T-helper 1 cell treated with Interleukin-12 subunit alpha and Interleukin-12 subunit beta and Interleukin-4 antibody, amounts not matched to agents 30 μg/mL and 1 μg/mL, for 36 hours (primary cell): ENCODE measurements around the gene PDCD11.

Experiments used
- H3K27ac Mint-ChIP-seq: one replicate; pipeline ENCODE4 v1.8.0; 2021; ENCODE audit warnings: mild to moderate bottlenecking, mixed read lengths
- H3K27me3 Mint-ChIP-seq: one replicate; pipeline ENCODE4 v1.8.0; 2021; ENCODE audit warnings: low read depth, mixed read lengths
- H3K36me3 Mint-ChIP-seq: one replicate; pipeline ENCODE4 v1.8.0; 2021; ENCODE audit warnings: low read depth, mixed read lengths
- H3K4me1 Mint-ChIP-seq: one replicate; pipeline ENCODE4 v1.8.0; 2021; ENCODE audit warnings: low read depth, mixed read lengths
- H3K4me3 Mint-ChIP-seq: one replicate; pipeline ENCODE4 v1.8.0; 2021; ENCODE audit warnings: mild to moderate bottlenecking, moderate library complexity, mixed read lengths
- H3K9me3 Mint-ChIP-seq: one replicate; pipeline ENCODE4 v1.8.0; 2021; ENCODE audit warnings: mixed read lengths

PDCD11 gene

GRCh38 chr10:103431902-103432301, 35.5 kb downstream of the PDCD11 start:
- H3K27ac Mint-ChIP-seq, result peak overlapping the region; percentile 8
- H3K36me3 Mint-ChIP-seq, result peaks cover 59% of the 10 kb centered on the region
- H3K4me1 Mint-ChIP-seq, result peaks cover 43% of the 10 kb centered on the region

GRCh38 chr10:103433858-103434257, 37.4 kb downstream of the PDCD11 start:
- no peak overlapping the region for H3K4me3 Mint-ChIP-seq
- H3K36me3 Mint-ChIP-seq, result peaks cover 58% of the 10 kb centered on the region
- no peak overlapping the region for H3K27ac Mint-ChIP-seq
- H3K4me1 Mint-ChIP-seq, result peaks cover 34% of the 10 kb centered on the region
- H3K27me3 Mint-ChIP-seq, result no peaks in the 10 kb centered on the region
- H3K9me3 Mint-ChIP-seq, result no peaks in the 10 kb centered on the region

More at GRCh38 chr10:103431902-103432301, 35.5 kb downstream of the PDCD11 start:
- Mint-ChIP-seq H3K27me3 (no peaks in the 10 kb centered on the region), H3K9me3 (no peaks in the 10 kb centered on the region), H3K4me3 (no peak overlapping the region)

GRCh38 chr10:103439776-103440175, 43.4 kb downstream of the PDCD11 start:
- peaks cover 1% of the 10 kb centered on the region for H3K4me1 Mint-ChIP-seq
- no peaks in the 10 kb centered on the region for H3K27me3 Mint-ChIP-seq
- H3K4me3 Mint-ChIP-seq, result no peak overlapping the region
- peaks cover 41% of the 10 kb centered on the region for H3K36me3 Mint-ChIP-seq
- H3K9me3 Mint-ChIP-seq, result no peaks in the 10 kb centered on the region
- H3K27ac Mint-ChIP-seq, result peak overlapping the region; percentile 1

- Mint-ChIP-seq H3K4me3 (no peak overlapping the region), H3K27me3 (no peaks in the 10 kb centered on the region), H3K27ac (peak overlapping the region; percentile 1), H3K9me3 (no peaks in the 10 kb centered on the region), H3K4me1 (peaks cover 1% of the 10 kb centered on the region), H3K36me3 (peaks cover 43% of the 10 kb centered on the region)
Observed at GRCh38 chr10:103440416-103440815, 44.0 kb downstream of the PDCD11 start.

- H3K9me3 Mint-ChIP-seq, result no peaks in the 10 kb centered on the region
- H3K36me3 Mint-ChIP-seq, result peaks cover 49% of the 10 kb centered on the region
- no peaks in the 10 kb centered on the region for H3K27me3 Mint-ChIP-seq
- H3K4me3 Mint-ChIP-seq, result no peak overlapping the region
- peaks cover 3% of the 10 kb centered on the region for H3K4me1 Mint-ChIP-seq
- H3K27ac Mint-ChIP-seq, result no peak overlapping the region
Observed at GRCh38 chr10:103441206-103441605, 44.8 kb downstream of the PDCD11 start.

GRCh38 chr10:103441611-103442010, 45.2 kb downstream of the PDCD11 start:
- no peaks in the 10 kb centered on the region for H3K9me3 Mint-ChIP-seq
- peaks cover 4% of the 10 kb centered on the region for H3K4me1 Mint-ChIP-seq
- no peak overlapping the region for H3K4me3 Mint-ChIP-seq
- H3K27me3 Mint-ChIP-seq, result no peaks in the 10 kb centered on the region
- H3K27ac Mint-ChIP-seq, result no peak overlapping the region
- peaks cover 50% of the 10 kb centered on the region for H3K36me3 Mint-ChIP-seq

GRCh38 chr10:103442031-103442461, 45.6 kb downstream of the PDCD11 start:
- H3K27me3 Mint-ChIP-seq, result no peaks in the 10 kb centered on the region
- H3K27ac Mint-ChIP-seq, result no peak overlapping the region

GRCh38 chr10:103443475-103444185, 47.2 kb downstream of the PDCD11 start:
- H3K27me3 Mint-ChIP-seq, result no peaks in the 10 kb centered on the region
- H3K27ac Mint-ChIP-seq, result peak overlapping the region; percentile 8
- no peaks in the 10 kb centered on the region for H3K9me3 Mint-ChIP-seq
- H3K4me3 Mint-ChIP-seq, result no peak overlapping the region
- H3K36me3 Mint-ChIP-seq, result peaks cover 48% of the 10 kb centered on the region
- H3K4me1 Mint-ChIP-seq, result peaks cover 11% of the 10 kb centered on the region

More at GRCh38 chr10:103442031-103442461, 45.6 kb downstream of the PDCD11 start:
- no peaks in the 10 kb centered on the region for H3K9me3 Mint-ChIP-seq
- peaks cover 6% of the 10 kb centered on the region for H3K4me1 Mint-ChIP-seq
- peaks cover 49% of the 10 kb centered on the region for H3K36me3 Mint-ChIP-seq
- no peak overlapping the region for H3K4me3 Mint-ChIP-seq

- H3K27ac Mint-ChIP-seq, result peak overlapping the region; percentile 36
- H3K36me3 Mint-ChIP-seq, result peaks cover 54% of the 10 kb centered on the region
- H3K9me3 Mint-ChIP-seq, result no peaks in the 10 kb centered on the region
- H3K4me1 Mint-ChIP-seq, result peaks cover 18% of the 10 kb centered on the region
- no peaks in the 10 kb centered on the region for H3K27me3 Mint-ChIP-seq
- no peak overlapping the region for H3K4me3 Mint-ChIP-seq
Observed at GRCh38 chr10:103444478-103444877, 48.1 kb downstream of the PDCD11 start.

- Mint-ChIP-seq H3K4me1 (peaks cover 27% of the 10 kb centered on the region), H3K27me3 (no peaks in the 10 kb centered on the region), H3K4me3 (no peak overlapping the region), H3K9me3 (no peaks in the 10 kb centered on the region), H3K36me3 (peaks cover 57% of the 10 kb centered on the region), H3K27ac (no peak overlapping the region)
Observed at GRCh38 chr10:103445366-103445765, 48.9 kb downstream of the PDCD11 start.

GRCh38 chr10:103445767-103446567, 49.5 kb downstream of the PDCD11 start:
- no peak overlapping the region for H3K4me3 Mint-ChIP-seq
- H3K4me1 Mint-ChIP-seq, result peaks cover 33% of the 10 kb centered on the region
- no peak overlapping the region for H3K27ac Mint-ChIP-seq
- no peaks in the 10 kb centered on the region for H3K27me3 Mint-ChIP-seq
- no peaks in the 10 kb centered on the region for H3K9me3 Mint-ChIP-seq
- peaks cover 60% of the 10 kb centered on the region for H3K36me3 Mint-ChIP-seq

GRCh38 chr10:103447187-103447586, 50.8 kb downstream of the PDCD11 start:
- Mint-ChIP-seq H3K4me3 (no peak overlapping the region), H3K36me3 (peaks cover 61% of the 10 kb centered on the region), H3K9me3 (no peaks in the 10 kb centered on the region), H3K27me3 (no peaks in the 10 kb centered on the region), H3K4me1 (peaks cover 39% of the 10 kb centered on the region), H3K27ac (no peak overlapping the region)

GRCh38 chr10:103448746-103449145, 52.3 kb downstream of the PDCD11 start:
- H3K9me3 Mint-ChIP-seq, result no peaks in the 10 kb centered on the region
- peaks cover 53% of the 10 kb centered on the region for H3K36me3 Mint-ChIP-seq
- peak overlapping the region; percentile 62 for H3K27ac Mint-ChIP-seq
- H3K4me3 Mint-ChIP-seq, result peak overlapping the region; percentile 88
- H3K4me1 Mint-ChIP-seq, result peaks cover 48% of the 10 kb centered on the region
- no peaks in the 10 kb centered on the region for H3K27me3 Mint-ChIP-seq

- Mint-ChIP-seq H3K27me3 (no peaks in the 10 kb centered on the region), H3K9me3 (no peaks in the 10 kb centered on the region), H3K27ac (peak overlapping the region; percentile 46), H3K4me1 (peaks cover 51% of the 10 kb centered on the region), H3K4me3 (peak overlapping the region; percentile 88), H3K36me3 (peaks cover 50% of the 10 kb centered on the region)
Observed at GRCh38 chr10:103449208-103450144, 53.0 kb downstream of the PDCD11 start.
